Vagina (tissue), 2 donors: ENCODE data around the gene TMEM38A. TPM values are rescaled to one million over a fixed set of nuclear protein-coding genes. Genes with fewer than 3 reads are reported as not detected.
A peak's percentile ranks its signal among the peaks of the same experiment; 100 is the strongest.
"Not testable (repeated sequence)": the region's sequence is repeated elsewhere in the genome, so short reads cannot be mapped to it uniquely, and the experiment has no call there.

Experiments used
- DNase-seq, 2 donors: peaks; one replicate each; pipeline ENCODE4 v3.0.0-alpha.2; 2017; ENCODE audit errors: extremely low spot score in 2 of 2
- H3K27ac ChIP-seq: fragments of 200-600 bp; sonication (generic); one replicate; pipeline ENCODE4 v1.5.1; 2019
- H3K27me3 ChIP-seq: fragments of 200-600 bp; sonication (generic); one replicate; pipeline ENCODE4 v1.5.1; 2019
- H3K36me3 ChIP-seq, 2 donors: fragments of 200-600 bp; sonication (generic); one replicate each; pipeline ENCODE4 v1.5.1; 2017 to 2019
- H3K4me1 ChIP-seq: fragments of 200-600 bp; sonication (generic); one replicate; pipeline ENCODE4 v1.5.1; 2019
- H3K4me3 ChIP-seq, 2 donors: fragments of 200-600 bp; sonication (generic); 1 replicate in 1 of 2; 2 replicates in 1 of 2; pipeline ENCODE4 v1.5.1; 2016 to 2019
- H3K9me3 ChIP-seq: fragments of 200-600 bp; sonication (generic); one replicate; pipeline ENCODE4 v1.5.1; 2019
- CTCF ChIP-seq, 3 experiments: fragments of 450-650 bp in 2 of 3; fragments of 200-600 bp in 1 of 3; sonication (generic) in 1 of 3; IDR thresholded peaks; one replicate each; pipeline ENCODE4 v1.5.1; 2017 to 2019; ENCODE audit warnings: antibody characterized with exemption in 3 of 3, mild to moderate bottlenecking in 2 of 3, moderate library complexity in 2 of 3
- POLR2A ChIP-seq, 2 donors: fragments of 450-650 bp; IDR thresholded peaks; one replicate each; pipeline ENCODE4 v1.6.1; 2017; ENCODE audit warnings: antibody characterized with exemption in 2 of 2, mild to moderate bottlenecking in 2 of 2, moderate library complexity in 2 of 2
- POLR2AphosphoS5 ChIP-seq, 2 donors: sonication (generic); formaldehyde crosslinking; IDR thresholded peaks; one replicate each; pipeline ENCODE4 v1.9.0; 2017; ENCODE audit warnings: antibody characterized with exemption in 2 of 2, mild to moderate bottlenecking in 2 of 2, low read depth in 1 of 2; ENCODE audit not compliant: insufficient read depth in 1 of 2
- intact Hi-C: fragments of 100-400 bp; cut with DNase I; formaldehyde crosslinking; loops from one replicate; pipeline ENCODE4 v1.15.1; 2023
- total RNA-seq: library from RNA; depleted of rRNA; stranded (reverse); fragments of >200 nt; gene quantifications from one replicate; pipeline ENCODE4 v1.2.3, GENCODE V29; 2016

Gene TMEM38A
- total RNA-seq, 1 donor from 2014 or later: 4.7 TPM

GRCh38 chr19:16659464-16659831 is 1.5 kb upstream of the TMEM38A start:
- H3K4me3 ChIP-seq: peak overlapping the region; percentile 59 to 93
- peaks cover 41% of the 10 kb centered on the region for H3K4me1 ChIP-seq
- H3K36me3 ChIP-seq: peaks cover 0 to 19% of the 10 kb centered on the region in 2 donors
- H3K27me3 ChIP-seq: no peaks in the 10 kb centered on the region
- peak overlapping the region; percentile 80 for H3K27ac ChIP-seq
- TF ChIP-seq CTCF (IDR thresholded peaks at IDR 0.05) (no peak), POLR2AphosphoS5 (IDR thresholded peaks at IDR 0.05; ENCODE audit: insufficient read depth in 1 of 2, low read depth in 1 of 2) (no peak), POLR2A (IDR thresholded peaks at IDR 0.05) (no peak)
- no peaks in the 10 kb centered on the region for H3K9me3 ChIP-seq
- intact Hi-C loops: loop anchor here (5.0 kb wide), 1 partner anchor 87 kb away; the partner anchor contains the start of gene SLC35E1
- no peak for DNase-seq

GRCh38 chr19:16659832-16660708 is 869 bp upstream of the TMEM38A start, which contains the start of gene SMIM7:
SMIM7 (minus strand) TSS chr19:16660144; CDS start chr19:16660110, 34 bp downstream.
- TF ChIP-seq POLR2A (IDR thresholded peaks at IDR 0.05) (peak in 1 of 2 donors; percentile 67), POLR2AphosphoS5 (IDR thresholded peaks at IDR 0.05; ENCODE audit: insufficient read depth in 1 of 2, low read depth in 1 of 2) (peak; percentile 91 to 98), CTCF (IDR thresholded peaks at IDR 0.05) (no peak)
- no peaks in the 10 kb centered on the region for H3K27me3 ChIP-seq
- H3K27ac ChIP-seq: peak within 1 kb of the TSS; percentile 80
- no peaks in the 10 kb centered on the region for H3K9me3 ChIP-seq
- intact Hi-C loops: loop anchor here (5.0 kb wide), 1 partner anchor 88 kb away; the partner anchor contains the start of gene SLC35E1
- peak within 1 kb of the TSS; percentile 59 to 93 for H3K4me3 ChIP-seq
- peaks cover 0 to 14% of the 10 kb centered on the region in 2 donors for H3K36me3 ChIP-seq
- DNase-seq: peak; percentile 99
- peaks cover 41% of the 10 kb centered on the region for H3K4me1 ChIP-seq

GRCh38 chr19:16661480-16662034 is 618 bp downstream of the TMEM38A start:
- H3K4me1 ChIP-seq: peaks cover 38% of the 10 kb centered on the region
- intact Hi-C loops: no loop called here
- H3K36me3 ChIP-seq: no peaks in the 10 kb centered on the region
- no peaks in the 10 kb centered on the region for H3K27me3 ChIP-seq
- TF ChIP-seq CTCF (IDR thresholded peaks at IDR 0.05) (no peak), POLR2A (IDR thresholded peaks at IDR 0.05) (no peak), POLR2AphosphoS5 (IDR thresholded peaks at IDR 0.05; ENCODE audit: insufficient read depth in 1 of 2, low read depth in 1 of 2) (no peak)
- H3K9me3 ChIP-seq: no peaks in the 10 kb centered on the region
- peak overlapping the region; percentile 59 to 93 for H3K4me3 ChIP-seq
- peak overlapping the region; percentile 36 for H3K27ac ChIP-seq
- DNase-seq: no peak

GRCh38 chr19:16668176-16668575 is 7.2 kb downstream of the TMEM38A start:
- Histone ChIP-seq H3K27ac (no peak overlapping the region), H3K4me3 (no peak overlapping the region), H3K27me3 (no peaks in the 10 kb centered on the region), H3K36me3 (no peaks in the 10 kb centered on the region), H3K9me3 (no peaks in the 10 kb centered on the region), H3K4me1 (no peaks in the 10 kb centered on the region)
- intact Hi-C loops: no loop called here
- no peak for TF ChIP-seq CTCF (IDR thresholded peaks at IDR 0.05)
- TF ChIP-seq POLR2AphosphoS5 (IDR thresholded peaks at IDR 0.05; ENCODE audit: insufficient read depth in 1 of 2, low read depth in 1 of 2): no peak
- no peak for TF ChIP-seq POLR2A (IDR thresholded peaks at IDR 0.05)
- no peak for DNase-seq

- H3K9me3 ChIP-seq, H3K27me3 ChIP-seq, H3K4me3 ChIP-seq, H3K4me1 ChIP-seq, DNase-seq, H3K27ac ChIP-seq, intact Hi-C loops, H3K36me3 ChIP-seq: not testable (repeated sequence)
Measured at GRCh38 chr19:16668702-16669101, 7.8 kb downstream of the TMEM38A start.
